Left ventricle myocardium inferior (tissue), 1 donor: Measurements from ENCODE around the gene DDX51. TPM values are rescaled to one million over a fixed set of nuclear protein-coding genes. Genes with fewer than 3 reads are reported as not detected.

Experiments
- DNase-seq: peaks from one replicate; pipeline ENCODE4 v3.0.0-alpha.2; 2020
- H3K27ac ChIP-seq: fragments of 200-600 bp; replicated peaks from 2 replicates; pipeline ENCODE4 v1.8.0; 2021
- H3K27me3 ChIP-seq: fragments of 200-600 bp; 2 replicates; pipeline ENCODE4 v1.8.0; 2021; ENCODE audit warnings: low read depth
- H3K36me3 ChIP-seq: fragments of 200-600 bp; 2 replicates; pipeline ENCODE4 v1.8.0; 2021
- H3K4me1 ChIP-seq: fragments of 200-600 bp; 2 replicates; pipeline ENCODE4 v1.8.0; 2021
- H3K4me3 ChIP-seq: fragments of 200-600 bp; 2 replicates; pipeline ENCODE4 v1.8.0; 2021; ENCODE audit warnings: mild to moderate bottlenecking, moderate library complexity
- H3K9me3 ChIP-seq: fragments of 200-600 bp; replicated peaks from 2 replicates; pipeline ENCODE4 v1.8.0; 2021
- intact Hi-C: fragments of 100-400 bp; cut with micrococcal nuclease; formaldehyde crosslinking; loops from one replicate; pipeline ENCODE4 v1.11.0; 2022
- total RNA-seq: library from RNA; stranded (reverse); fragmentation: NEBNext Ultra II Directional; extraction: Animal tissue kit (Norgen Biotek cat#: 25700); gene quantifications from one replicate; pipeline ENCODE4 v1.2.1, GENCODE V29; 2021
- TF ChIP-seq, protein P1 (sequence below): fragments of 200-600 bp; IDR thresholded peaks from 2 replicates; pipeline ENCODE4 v1.8.0; 2021; ENCODE audit warnings: antibody characterized with exemption, mild to moderate bottlenecking, borderline replicate concordance
- donor health status: DM: no; HTN: yes; CAD: no; lungs with severe emphysema.

Gene DDX51
- total RNA-seq, 1 donor from 2014 or later: 9.0 TPM

DNA sequence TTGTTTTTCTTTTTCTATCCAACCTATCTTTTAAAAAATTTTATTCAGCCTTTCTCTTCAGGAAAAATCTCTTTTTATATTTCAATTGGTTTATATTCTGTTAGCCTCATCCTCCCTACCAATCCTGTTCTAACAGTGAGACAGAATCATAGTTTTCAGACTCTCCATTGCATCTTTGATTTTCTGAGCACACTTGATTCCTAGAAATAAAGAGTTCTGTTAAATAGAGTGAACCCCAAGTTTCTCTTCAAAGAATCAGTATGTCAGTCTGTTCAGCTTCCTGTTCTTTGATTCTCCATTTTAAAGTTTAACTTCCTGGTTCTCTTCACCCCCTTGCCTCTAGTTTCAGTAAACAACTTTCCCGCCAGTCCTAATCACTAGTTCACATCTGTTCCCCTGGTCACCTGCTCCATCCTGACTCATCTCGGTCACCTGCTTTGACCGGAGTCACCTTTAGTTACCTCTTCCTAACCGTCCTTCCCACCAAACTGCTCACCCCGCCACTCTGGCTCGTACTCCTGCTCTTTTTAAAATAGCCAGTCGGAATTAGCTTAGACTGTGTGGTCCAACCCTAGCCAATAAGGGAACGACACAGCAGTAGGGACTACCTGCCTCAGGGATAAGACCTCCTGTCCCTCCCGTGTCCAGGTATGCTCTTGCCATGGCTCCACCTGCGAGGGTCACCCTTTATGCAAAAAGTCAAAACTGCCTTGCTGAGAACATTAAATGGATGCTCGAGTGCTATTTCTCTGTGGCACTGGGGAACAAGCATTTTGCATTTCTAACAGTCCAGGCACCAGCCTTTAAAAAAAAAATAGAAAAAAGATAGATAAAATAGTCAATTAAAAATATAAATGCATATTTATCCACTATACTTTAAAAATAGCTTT is 48.4 kb downstream of the DDX51 start:
- TF ChIP-seq, protein P1, sequence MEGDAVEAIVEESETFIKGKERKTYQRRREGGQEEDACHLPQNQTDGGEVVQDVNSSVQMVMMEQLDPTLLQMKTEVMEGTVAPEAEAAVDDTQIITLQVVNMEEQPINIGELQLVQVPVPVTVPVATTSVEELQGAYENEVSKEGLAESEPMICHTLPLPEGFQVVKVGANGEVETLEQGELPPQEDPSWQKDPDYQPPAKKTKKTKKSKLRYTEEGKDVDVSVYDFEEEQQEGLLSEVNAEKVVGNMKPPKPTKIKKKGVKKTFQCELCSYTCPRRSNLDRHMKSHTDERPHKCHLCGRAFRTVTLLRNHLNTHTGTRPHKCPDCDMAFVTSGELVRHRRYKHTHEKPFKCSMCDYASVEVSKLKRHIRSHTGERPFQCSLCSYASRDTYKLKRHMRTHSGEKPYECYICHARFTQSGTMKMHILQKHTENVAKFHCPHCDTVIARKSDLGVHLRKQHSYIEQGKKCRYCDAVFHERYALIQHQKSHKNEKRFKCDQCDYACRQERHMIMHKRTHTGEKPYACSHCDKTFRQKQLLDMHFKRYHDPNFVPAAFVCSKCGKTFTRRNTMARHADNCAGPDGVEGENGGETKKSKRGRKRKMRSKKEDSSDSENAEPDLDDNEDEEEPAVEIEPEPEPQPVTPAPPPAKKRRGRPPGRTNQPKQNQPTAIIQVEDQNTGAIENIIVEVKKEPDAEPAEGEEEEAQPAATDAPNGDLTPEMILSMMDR: no peak
- H3K9me3 ChIP-seq: no peaks in the 10 kb centered on the region
- no peak for DNase-seq
- H3K4me1 ChIP-seq: no peaks in the 10 kb centered on the region
- peaks cover 30% of the 10 kb centered on the region for H3K36me3 ChIP-seq
- H3K4me3 ChIP-seq: no peak overlapping the region
- intact Hi-C loops: no loop called here
- no peak overlapping the region for H3K27ac ChIP-seq
- H3K27me3 ChIP-seq: no peaks in the 10 kb centered on the region

DNA sequence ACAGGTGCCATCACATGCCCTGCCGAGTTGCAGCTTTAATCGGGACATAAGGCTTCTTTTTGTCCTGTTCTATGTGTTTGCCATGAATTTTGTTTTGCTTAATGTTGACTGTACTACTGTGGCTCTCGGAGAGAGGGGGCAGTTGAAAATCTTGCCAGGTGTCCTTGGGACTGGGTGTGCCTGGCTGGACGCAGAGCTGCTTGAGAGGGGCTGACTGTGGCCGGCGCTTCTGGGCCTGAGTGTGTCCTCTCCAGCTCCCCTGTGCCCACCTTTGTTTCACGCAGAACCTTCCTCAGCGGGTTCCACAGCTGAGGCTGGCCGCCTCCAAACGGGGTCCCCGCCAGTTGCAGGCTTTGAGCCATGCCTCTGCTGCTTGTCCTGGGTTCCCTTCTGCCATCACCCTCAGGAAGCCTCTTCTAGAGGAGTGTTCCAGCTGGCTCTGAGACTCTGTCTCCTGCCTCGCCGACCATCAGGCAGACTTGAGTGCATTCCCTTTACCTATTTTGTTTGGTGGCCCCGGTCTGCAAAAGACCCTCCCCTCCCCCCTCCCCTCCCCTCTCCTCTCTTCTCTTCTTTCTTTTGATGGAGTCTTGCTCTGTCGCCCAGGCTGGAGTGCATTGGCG is 49.7 kb downstream of the DDX51 start:
- intact Hi-C loops: no loop called here
- TF ChIP-seq, protein P1: no peak
- Histone ChIP-seq H3K4me3 (no peak overlapping the region), H3K4me1 (no peaks in the 10 kb centered on the region), H3K27ac (no peak overlapping the region), H3K36me3 (peaks cover 20% of the 10 kb centered on the region), H3K9me3 (no peaks in the 10 kb centered on the region), H3K27me3 (no peaks in the 10 kb centered on the region)
- DNase-seq: no peak

DNA sequence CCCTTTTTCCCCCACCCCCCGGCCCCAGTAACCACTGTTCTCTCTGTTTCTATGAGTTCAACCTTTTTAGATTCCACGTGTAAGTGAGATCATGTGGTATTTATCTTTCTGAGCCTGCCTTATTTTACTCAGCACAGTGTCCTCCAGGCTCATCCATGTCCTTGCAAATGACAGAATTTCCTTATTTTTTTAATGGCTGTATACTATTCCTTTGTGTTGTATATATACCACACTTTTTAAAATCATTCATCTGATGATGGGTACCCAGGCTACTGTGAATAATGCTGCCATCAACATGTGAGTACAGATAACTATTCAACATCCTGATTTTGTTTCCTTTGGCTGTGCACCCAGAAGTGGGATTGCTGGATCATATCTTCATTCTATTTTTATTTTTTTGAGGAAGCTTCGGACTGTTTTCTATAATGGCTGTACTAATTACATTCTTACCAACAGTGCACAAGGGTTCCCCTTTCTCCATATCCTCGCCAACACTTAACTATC is 54.7 kb downstream of the DDX51 start:
- intact Hi-C loops: no loop called here
- Histone ChIP-seq H3K27me3 (no peaks in the 10 kb centered on the region), H3K9me3 (no peaks in the 10 kb centered on the region), H3K4me1 (peaks cover 15% of the 10 kb centered on the region), H3K36me3 (peaks cover 20% of the 10 kb centered on the region), H3K4me3 (no peak overlapping the region), H3K27ac (no peak overlapping the region)
- DNase-seq: no peak
- TF ChIP-seq, protein P1: no peak

Other genes with a start within 250 kb of the DDX51 start
- gene ULK1, start 249.7 kb downstream of the DDX51 start, total RNA-seq: 57.4 TPM
- gene PUS1, start 215.0 kb downstream of the DDX51 start, total RNA-seq: 7.7 TPM
- gene EP400, start 194.4 kb downstream of the DDX51 start, total RNA-seq: 15.3 TPM
- 10.3 TPM for gene NOC4L, start 138 bp upstream of the DDX51 start, total RNA-seq
- not detected for gene GALNT9, start 185.3 kb upstream of the DDX51 start, total RNA-seq